ENCODE results near the gene OAS1. TPM values are rescaled to one million over a fixed set of nuclear protein-coding genes. Genes with fewer than 3 reads are reported as not detected.
A peak's percentile ranks its signal among the peaks of the same experiment; 100 is the strongest.
"Not testable (repeated sequence)": the region's sequence is repeated elsewhere in the genome, so short reads cannot be mapped to it uniquely, and the experiment has no call there.

The OAS1 gene
- total RNA-seq, 1 experiment from 2014 or later = 5.1 TPM

DNA sequence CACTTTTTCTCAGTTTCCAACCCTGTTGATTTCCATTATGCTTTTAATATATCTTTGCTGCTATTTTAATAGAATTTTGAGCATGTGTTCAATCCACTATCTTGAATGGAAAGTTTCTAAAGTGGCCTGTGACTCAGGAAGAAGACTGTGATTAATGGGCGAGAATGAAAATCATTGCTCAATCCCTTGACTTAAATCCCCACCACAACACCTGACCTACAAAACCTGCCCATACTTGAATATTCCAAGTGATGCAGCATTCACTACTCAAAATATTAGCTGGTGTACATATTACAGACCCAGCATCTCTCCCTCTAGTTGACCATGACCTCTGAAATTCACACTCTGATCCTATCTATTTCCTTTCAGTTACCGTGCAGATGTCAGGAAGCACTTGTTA is 30.2 kb downstream of the OAS1 start:
- DNase-seq (ENCODE audit: low spot score) = no peak

GRCh38 chr12:112937741-112938719 is 31.3 kb downstream of the OAS1 start, which contains the start of gene OAS3:
Gene OAS3, plus strand, starts transcription at chr12:112938474. Its CDS starts 57 bp downstream, at chr12:112938531.
- DNase-seq (ENCODE audit: low spot score) = peak; percentile 87

DNA sequence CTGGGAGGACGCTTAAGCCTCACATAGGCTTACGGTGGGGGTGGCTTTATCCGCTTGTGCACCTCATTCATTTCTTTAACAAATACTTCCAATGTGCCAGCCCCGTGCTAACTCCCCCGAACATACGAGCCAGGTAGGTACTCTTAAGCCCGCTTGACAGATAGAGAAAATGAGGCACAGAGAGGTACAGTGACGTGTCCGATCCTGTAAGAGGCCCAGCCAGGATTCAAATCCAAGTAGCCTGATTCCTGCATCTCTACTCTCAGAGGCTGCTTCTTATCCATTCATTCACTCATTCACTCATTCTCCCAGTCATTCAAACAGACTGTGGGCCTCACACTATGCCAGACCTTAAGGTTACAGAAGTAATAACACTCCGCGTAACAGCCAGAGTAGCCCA is 32.0 kb downstream of the OAS1 start:
- peak; percentile 3 for DNase-seq (ENCODE audit: low spot score)

DNA sequence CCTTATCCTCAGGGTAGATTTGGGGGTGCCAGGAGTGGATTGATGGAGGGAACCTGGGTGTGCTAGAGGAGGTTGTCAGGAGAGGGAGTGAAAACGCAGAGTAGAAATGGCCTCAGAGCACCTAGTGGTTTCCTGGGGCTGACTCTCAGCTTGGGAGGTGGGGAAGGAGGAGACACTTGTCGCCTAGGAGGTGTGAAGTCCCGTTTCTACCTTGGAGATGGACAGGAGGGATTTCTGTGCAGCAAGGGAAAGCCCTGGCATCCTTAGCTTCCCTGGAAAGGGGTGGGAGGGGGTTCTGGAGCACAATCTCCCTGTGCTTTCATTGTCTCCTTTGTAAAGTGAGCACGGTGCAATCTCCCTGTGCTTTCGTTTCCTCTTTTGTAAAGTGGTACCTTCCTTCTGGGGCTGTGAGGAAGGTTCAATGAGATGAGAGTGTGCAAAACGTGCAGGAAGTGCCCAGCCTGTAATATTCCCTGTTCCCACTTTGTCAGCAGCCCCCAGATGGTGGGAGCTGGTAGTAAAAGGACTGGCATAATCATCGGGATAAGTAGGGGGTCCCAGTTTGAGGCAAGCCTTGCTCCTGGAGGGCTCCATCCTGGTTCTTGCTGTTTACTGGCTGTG is 33.1 kb downstream of the OAS1 start:
- DNase-seq (ENCODE audit: low spot score) = no peak

GRCh38 chr12:112941528-112942335 is 35.0 kb downstream of the OAS1 start:
- DNase-seq (ENCODE audit: low spot score) = no peak

DNA sequence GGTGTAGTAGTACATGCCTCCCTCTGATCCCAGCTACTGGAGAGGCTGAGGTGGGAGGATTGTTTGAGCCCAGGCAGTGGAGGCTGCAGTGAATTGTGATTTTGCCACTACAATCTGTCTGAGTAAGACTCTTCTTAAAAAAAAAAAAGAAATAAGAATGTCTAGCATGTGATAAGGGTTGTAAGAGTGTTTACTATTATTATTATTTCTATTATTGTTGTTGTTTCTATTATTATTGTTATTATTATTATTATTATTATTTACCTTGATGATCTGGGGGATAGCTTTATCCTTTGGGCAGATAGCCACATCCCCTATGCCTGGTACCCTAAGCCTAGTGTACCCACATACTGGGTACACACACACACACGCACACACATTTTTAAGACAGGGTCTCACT is 35.8 kb downstream of the OAS1 start:
- no peak for DNase-seq (ENCODE audit: low spot score)

DNA sequence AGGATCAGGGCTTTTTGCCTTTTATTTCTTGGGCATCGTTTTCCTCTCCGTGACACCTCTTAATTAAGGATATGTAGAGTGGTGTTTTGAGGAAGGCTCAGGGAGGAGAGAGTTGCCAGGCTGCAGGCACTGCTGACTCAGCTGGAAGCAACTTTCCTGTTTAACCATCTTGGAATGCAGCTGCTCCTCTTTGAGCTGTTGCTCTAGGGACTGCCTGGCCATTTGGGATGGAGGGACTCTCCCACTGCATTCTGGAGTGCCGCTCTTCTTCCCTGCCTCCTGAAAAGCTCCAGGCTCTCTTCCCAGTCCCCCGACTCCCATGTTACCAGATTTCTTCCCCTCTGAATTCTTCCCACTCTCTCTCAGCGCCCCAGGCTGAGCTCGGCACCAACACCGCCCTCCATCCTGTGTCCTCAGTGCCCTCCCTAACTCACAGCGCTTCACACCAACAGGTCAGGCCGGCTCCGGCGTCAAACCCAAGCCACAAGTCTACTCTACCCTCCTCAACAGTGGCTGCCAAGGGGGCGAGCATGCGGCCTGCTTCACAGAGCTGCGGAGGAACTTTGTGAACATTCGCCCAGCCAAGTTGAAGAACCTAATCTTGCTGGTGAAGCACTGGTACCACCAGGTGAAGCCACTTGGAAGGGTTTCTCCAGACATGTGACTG is 37.4 kb downstream of the OAS1 start:
- peak; percentile 13 for DNase-seq (ENCODE audit: low spot score)

- DNase-seq (ENCODE audit: low spot score) = no peak
Measured at GRCh38 chr12:112945515-112945914, 38.8 kb downstream of the OAS1 start.

DNA sequence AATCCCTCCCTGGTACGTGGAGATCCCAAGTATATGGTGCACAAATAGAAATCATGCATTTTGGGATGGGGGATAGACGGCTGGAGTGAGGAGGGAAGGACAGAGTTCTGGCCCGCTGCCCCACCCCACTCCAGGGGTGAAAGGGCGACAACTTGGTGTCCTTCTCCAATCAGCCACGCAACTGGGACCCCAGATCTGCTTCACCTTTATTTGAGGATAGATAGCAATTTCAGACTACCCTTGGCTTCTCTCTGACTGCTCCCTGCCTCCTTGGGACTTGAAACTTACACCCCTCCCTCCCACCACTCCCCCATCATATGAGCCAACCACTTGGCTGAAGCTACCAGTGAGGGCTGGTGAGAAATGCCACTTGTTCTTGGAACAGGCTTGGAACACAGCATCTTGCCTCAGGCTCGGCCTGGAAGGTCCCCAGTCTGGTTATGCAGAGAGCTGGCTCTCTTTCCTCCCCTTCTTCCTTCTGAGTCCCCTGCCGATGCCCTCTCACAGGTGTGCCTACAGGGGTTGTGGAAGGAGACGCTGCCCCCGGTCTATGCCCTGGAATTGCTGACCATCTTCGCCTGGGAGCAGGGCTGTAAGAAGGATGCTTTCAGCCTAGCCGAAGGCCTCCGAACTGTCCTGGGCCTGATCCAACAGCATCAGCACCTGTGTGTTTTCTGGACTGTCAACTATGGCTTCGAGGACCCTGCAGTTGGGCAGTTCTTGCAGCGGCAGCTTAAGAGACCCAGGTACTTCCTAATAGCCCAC is 39.7 kb downstream of the OAS1 start:
- no peak for DNase-seq (ENCODE audit: low spot score)

DNA sequence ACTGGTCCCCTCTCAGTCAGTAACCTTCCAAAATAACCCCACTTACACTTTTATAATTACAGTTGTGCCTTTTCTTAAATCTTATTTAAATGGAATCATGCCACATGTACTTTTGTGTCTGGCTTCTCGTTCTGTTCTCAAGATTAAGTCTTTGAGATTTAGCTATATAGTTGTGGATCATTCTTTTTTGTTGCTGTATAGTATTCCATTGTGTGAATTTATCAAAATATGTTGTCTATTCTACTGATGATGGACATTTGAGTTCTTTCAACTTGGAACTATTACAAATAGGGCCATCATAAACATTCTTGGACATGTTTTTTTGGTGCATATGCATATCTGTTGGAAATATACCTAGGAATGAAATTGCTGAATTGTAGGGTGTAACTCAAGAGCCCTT is 40.6 kb downstream of the OAS1 start:
- no peak for DNase-seq (ENCODE audit: low spot score)

GRCh38 chr12:112947761-112948160 is 41.0 kb downstream of the OAS1 start:
- no peak for DNase-seq (ENCODE audit: low spot score)

GRCh38 chr12:112948806-112949205 is 42.0 kb downstream of the OAS1 start:
- DNase-seq (ENCODE audit: low spot score) = no peak

DNA sequence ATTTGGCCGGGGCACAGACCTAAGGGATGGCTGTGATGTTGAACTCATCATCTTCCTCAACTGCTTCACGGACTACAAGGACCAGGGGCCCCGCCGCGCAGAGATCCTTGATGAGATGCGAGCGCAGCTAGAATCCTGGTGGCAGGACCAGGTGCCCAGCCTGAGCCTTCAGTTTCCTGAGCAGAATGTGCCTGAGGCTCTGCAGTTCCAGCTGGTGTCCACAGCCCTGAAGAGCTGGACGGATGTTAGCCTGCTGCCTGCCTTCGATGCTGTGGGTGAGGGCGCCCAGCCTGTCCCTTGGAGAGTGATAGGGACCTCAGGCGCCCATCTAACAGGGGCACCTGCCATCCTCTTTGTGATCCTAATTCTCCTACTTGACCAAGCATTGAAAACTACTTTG is 43.9 kb downstream of the OAS1 start:
- DNase-seq (ENCODE audit: low spot score) = no peak

GRCh38 chr12:112957125-112957524 is 50.4 kb downstream of the OAS1 start:
- not testable (repeated sequence) for DNase-seq (ENCODE audit: low spot score)

GRCh38 chr12:112961074-112961473 is 54.3 kb downstream of the OAS1 start:
- DNase-seq (ENCODE audit: low spot score) = no peak

- no peak for DNase-seq (ENCODE audit: low spot score)
Measured at GRCh38 chr12:112961536-112961935, 54.8 kb downstream of the OAS1 start.

GRCh38 chr12:112962561-112962960 is 55.8 kb downstream of the OAS1 start:
- no peak for DNase-seq (ENCODE audit: low spot score)

GRCh38 chr12:112963227-112963861 is 56.6 kb downstream of the OAS1 start:
- no peak for DNase-seq (ENCODE audit: low spot score)

GRCh38 chr12:112964067-112964670 is 57.4 kb downstream of the OAS1 start:
- DNase-seq (ENCODE audit: low spot score) = no peak

DNA sequence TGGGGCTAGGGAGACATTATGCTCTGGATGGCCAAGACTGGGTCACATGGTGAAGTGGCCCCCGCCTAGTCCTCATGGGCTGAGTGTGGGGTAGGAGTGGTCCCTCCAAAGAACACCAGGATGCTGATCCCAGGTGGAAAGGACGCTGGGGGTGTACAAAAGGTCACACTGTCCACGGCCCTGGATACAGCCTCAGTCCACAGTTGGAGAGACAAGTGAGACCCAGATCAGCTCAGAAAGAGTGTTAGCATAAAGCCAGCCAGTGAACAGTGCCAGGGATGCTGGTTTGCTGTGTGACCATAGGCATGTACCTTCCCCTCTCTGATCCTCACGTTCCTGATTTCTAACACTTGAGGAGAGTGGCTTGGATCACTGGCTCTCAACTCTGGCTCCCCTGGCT is 58.2 kb downstream of the OAS1 start:
- no peak for DNase-seq (ENCODE audit: low spot score)

Measured in A172 (cell line).